ENCODE results near the gene ALPP. TPM values are rescaled to one million over a fixed set of nuclear protein-coding genes. Genes with fewer than 3 reads are reported as not detected.
"Not testable (repeated sequence)": the region's sequence is repeated elsewhere in the genome, so short reads cannot be mapped to it uniquely, and the experiment has no call there.

ALPP gene
- polyA plus RNA-seq, 1 donor from 2014 or later: not detected

GRCh38 chr2:232365621-232366321 lies 12.8 kb upstream of the ALPP start:
- H3F3A ChIP-seq (ENCODE audit: insufficient read depth, low read length, poor library complexity, severe bottlenecking): no peaks in the 10 kb centered on the region
- no peak overlapping the region for H3K27ac ChIP-seq (ENCODE audit: low read length)
- no peak overlapping the region for H3K4me2 ChIP-seq (ENCODE audit: low read length)
- H3K9me3 ChIP-seq (ENCODE audit: low read length): no peaks in the 10 kb centered on the region
- no peaks in the 10 kb centered on the region for H4K20me1 ChIP-seq (ENCODE audit: insufficient read depth)
- TF ChIP-seq, protein P1, sequence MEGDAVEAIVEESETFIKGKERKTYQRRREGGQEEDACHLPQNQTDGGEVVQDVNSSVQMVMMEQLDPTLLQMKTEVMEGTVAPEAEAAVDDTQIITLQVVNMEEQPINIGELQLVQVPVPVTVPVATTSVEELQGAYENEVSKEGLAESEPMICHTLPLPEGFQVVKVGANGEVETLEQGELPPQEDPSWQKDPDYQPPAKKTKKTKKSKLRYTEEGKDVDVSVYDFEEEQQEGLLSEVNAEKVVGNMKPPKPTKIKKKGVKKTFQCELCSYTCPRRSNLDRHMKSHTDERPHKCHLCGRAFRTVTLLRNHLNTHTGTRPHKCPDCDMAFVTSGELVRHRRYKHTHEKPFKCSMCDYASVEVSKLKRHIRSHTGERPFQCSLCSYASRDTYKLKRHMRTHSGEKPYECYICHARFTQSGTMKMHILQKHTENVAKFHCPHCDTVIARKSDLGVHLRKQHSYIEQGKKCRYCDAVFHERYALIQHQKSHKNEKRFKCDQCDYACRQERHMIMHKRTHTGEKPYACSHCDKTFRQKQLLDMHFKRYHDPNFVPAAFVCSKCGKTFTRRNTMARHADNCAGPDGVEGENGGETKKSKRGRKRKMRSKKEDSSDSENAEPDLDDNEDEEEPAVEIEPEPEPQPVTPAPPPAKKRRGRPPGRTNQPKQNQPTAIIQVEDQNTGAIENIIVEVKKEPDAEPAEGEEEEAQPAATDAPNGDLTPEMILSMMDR (IDR thresholded peaks at IDR 0.05; ENCODE audit: poor library complexity, severe bottlenecking): no peak
- TF ChIP-seq, protein P2, sequence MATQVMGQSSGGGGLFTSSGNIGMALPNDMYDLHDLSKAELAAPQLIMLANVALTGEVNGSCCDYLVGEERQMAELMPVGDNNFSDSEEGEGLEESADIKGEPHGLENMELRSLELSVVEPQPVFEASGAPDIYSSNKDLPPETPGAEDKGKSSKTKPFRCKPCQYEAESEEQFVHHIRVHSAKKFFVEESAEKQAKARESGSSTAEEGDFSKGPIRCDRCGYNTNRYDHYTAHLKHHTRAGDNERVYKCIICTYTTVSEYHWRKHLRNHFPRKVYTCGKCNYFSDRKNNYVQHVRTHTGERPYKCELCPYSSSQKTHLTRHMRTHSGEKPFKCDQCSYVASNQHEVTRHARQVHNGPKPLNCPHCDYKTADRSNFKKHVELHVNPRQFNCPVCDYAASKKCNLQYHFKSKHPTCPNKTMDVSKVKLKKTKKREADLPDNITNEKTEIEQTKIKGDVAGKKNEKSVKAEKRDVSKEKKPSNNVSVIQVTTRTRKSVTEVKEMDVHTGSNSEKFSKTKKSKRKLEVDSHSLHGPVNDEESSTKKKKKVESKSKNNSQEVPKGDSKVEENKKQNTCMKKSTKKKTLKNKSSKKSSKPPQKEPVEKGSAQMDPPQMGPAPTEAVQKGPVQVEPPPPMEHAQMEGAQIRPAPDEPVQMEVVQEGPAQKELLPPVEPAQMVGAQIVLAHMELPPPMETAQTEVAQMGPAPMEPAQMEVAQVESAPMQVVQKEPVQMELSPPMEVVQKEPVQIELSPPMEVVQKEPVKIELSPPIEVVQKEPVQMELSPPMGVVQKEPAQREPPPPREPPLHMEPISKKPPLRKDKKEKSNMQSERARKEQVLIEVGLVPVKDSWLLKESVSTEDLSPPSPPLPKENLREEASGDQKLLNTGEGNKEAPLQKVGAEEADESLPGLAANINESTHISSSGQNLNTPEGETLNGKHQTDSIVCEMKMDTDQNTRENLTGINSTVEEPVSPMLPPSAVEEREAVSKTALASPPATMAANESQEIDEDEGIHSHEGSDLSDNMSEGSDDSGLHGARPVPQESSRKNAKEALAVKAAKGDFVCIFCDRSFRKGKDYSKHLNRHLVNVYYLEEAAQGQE (IDR thresholded peaks at IDR 0.05; ENCODE audit: borderline replicate concordance): no peak
- no peak for TF ChIP-seq SMC3 (conservative IDR thresholded peaks at IDR 0.05; ENCODE audit: poor library complexity)
- TF ChIP-seq RAD21 (conservative IDR thresholded peaks at IDR 0.05): no peak
- no peak for TF ChIP-seq MXI1 (conservative IDR thresholded peaks at IDR 0.05; ENCODE audit: poor library complexity, severe bottlenecking)
- no peak for TF ChIP-seq EZH2 (IDR thresholded peaks at IDR 0.05; ENCODE audit: borderline replicate concordance, insufficient read depth, low read length, poor library complexity, severe bottlenecking)
- TF ChIP-seq POLR2AphosphoS5 (IDR thresholded peaks at IDR 0.05): no peak
- TF ChIP-seq EP300 (conservative IDR thresholded peaks at IDR 0.05; ENCODE audit: poor library complexity, severe bottlenecking): no peak
- TF ChIP-seq TAF1 (IDR thresholded peaks at IDR 0.05; ENCODE audit: low read depth): no peak
- H3K4me3 ChIP-seq (ENCODE audit: low read length): no peak overlapping the region
- no peak overlapping the region for H3K9ac ChIP-seq (ENCODE audit: low read length)
- H3K79me2 ChIP-seq (replicated peaks; ENCODE audit: insufficient read depth, low read length): no peaks in the 10 kb centered on the region
- no peak overlapping the region for H2AFZ ChIP-seq (ENCODE audit: low read depth, low read length)
- H3K27me3 ChIP-seq (ENCODE audit: insufficient read depth, low read depth, low read length): no peaks in the 10 kb centered on the region
- no peaks in the 10 kb centered on the region for H3K36me3 ChIP-seq (ENCODE audit: insufficient read depth, low read length)
- H3K9me2 ChIP-seq (ENCODE audit: insufficient read depth, low read length): no peaks in the 10 kb centered on the region

- H4K20me1 ChIP-seq (ENCODE audit: insufficient read depth); H3K27me3 ChIP-seq (ENCODE audit: insufficient read depth, low read depth, low read length); H3K79me2 ChIP-seq (replicated peaks; ENCODE audit: insufficient read depth, low read length); H3F3A ChIP-seq (ENCODE audit: insufficient read depth, low read length, poor library complexity, severe bottlenecking); H3K9ac ChIP-seq (ENCODE audit: low read length); H3K27ac ChIP-seq (ENCODE audit: low read length); H3K9me3 ChIP-seq (ENCODE audit: low read length); H3K36me3 ChIP-seq (ENCODE audit: insufficient read depth, low read length); H3K4me3 ChIP-seq (ENCODE audit: low read length); H3K9me2 ChIP-seq (ENCODE audit: insufficient read depth, low read length); H2AFZ ChIP-seq (ENCODE audit: low read depth, low read length); H3K4me2 ChIP-seq (ENCODE audit: low read length): not testable (repeated sequence)
Measured at GRCh38 chr2:232366461-232366860, 12.1 kb upstream of the ALPP start.

All from neural cell (in vitro differentiated cells).